ENCODE data around the gene ZNF880.
A peak's percentile ranks its signal among the peaks of the same experiment; 100 is the strongest.
"Not testable (repeated sequence)": the region's sequence is repeated elsewhere in the genome, so short reads cannot be mapped to it uniquely, and the experiment has no call there.

The ZNF880 gene

GRCh38 chr19:52369559-52370340, at the start of gene ZNF880:
TSS of gene ZNF880 (plus strand) at chr19:52369923. CDS start at chr19:52369966, 43 bp downstream.
- peak; percentile 92 for DNase-seq

GRCh38 chr19:52322429-52322828, 47.3 kb upstream of the ZNF880 start:
- no peak for DNase-seq

GRCh38 chr19:52331757-52332156, 38.0 kb upstream of the ZNF880 start:
- no peak for DNase-seq

- no peak for DNase-seq
Observed at GRCh38 chr19:52335768-52336116, 34.0 kb upstream of the ZNF880 start.

- peak; percentile 88 for DNase-seq
Observed at GRCh38 chr19:52336117-52336790, 33.5 kb upstream of the ZNF880 start, which contains the start of gene ZNF610. TSS of gene ZNF610 (plus strand) at chr19:52336243. CDS start at chr19:52349173, 12,930 bp downstream.

GRCh38 chr19:52336791-52337381, 32.8 kb upstream of the ZNF880 start:
- DNase-seq: no peak

- DNase-seq: not testable (repeated sequence)
Observed at GRCh38 chr19:52339022-52339421, 30.7 kb upstream of the ZNF880 start.

GRCh38 chr19:52343548-52343947, 26.2 kb upstream of the ZNF880 start:
- DNase-seq: peak; percentile 54

GRCh38 chr19:52345162-52345561, 24.6 kb upstream of the ZNF880 start:
- no peak for DNase-seq

- DNase-seq: peak; percentile 6
Observed at GRCh38 chr19:52351512-52351911, 18.2 kb upstream of the ZNF880 start.

GRCh38 chr19:52366414-52366824, 3.3 kb upstream of the ZNF880 start:
- DNase-seq: no peak

GRCh38 chr19:52370341-52370710, 603 bp downstream of the ZNF880 start:
- DNase-seq: no peak

GRCh38 chr19:52391135-52391534, 21.4 kb downstream of the ZNF880 start:
- no peak for DNase-seq

GRCh38 chr19:52397310-52398080, 27.8 kb downstream of the ZNF880 start, which contains the start of gene ZNF528:
TSS of gene ZNF528 (plus strand) at chr19:52397849. CDS start at chr19:52402014, 4,165 bp downstream.
- DNase-seq: peak; percentile 95

GRCh38 chr19:52398081-52398441, 28.3 kb downstream of the ZNF880 start:
- DNase-seq: peak; percentile 9

GRCh38 chr19:52410276-52410675, 40.6 kb downstream of the ZNF880 start:
- DNase-seq: no peak

GRCh38 chr19:52415711-52416110, 46.0 kb downstream of the ZNF880 start:
- DNase-seq: no peak

- no peak for DNase-seq
Observed at GRCh38 chr19:52428937-52429336, 59.2 kb downstream of the ZNF880 start, which contains the start of gene ZNF534. TSS of gene ZNF534 (plus strand) at chr19:52429148. CDS start at chr19:52431475, 2,327 bp downstream.

Measured in stimulated activated CD4-positive, alpha-beta T cell treated with anti-CD3 and anti-CD28 coated beads, Interleukin-1b, Interleukin-23, amount 100 ng/mL, for 48 hours (primary cell).